ENCODE data around the gene FAM76A. TPM values are rescaled to one million over a fixed set of nuclear protein-coding genes. Genes with fewer than 3 reads are reported as not detected.

FAM76A gene
- total RNA-seq, 2 donors from 2014 or later, result 13.0 to 14.7 TPM

DNA sequence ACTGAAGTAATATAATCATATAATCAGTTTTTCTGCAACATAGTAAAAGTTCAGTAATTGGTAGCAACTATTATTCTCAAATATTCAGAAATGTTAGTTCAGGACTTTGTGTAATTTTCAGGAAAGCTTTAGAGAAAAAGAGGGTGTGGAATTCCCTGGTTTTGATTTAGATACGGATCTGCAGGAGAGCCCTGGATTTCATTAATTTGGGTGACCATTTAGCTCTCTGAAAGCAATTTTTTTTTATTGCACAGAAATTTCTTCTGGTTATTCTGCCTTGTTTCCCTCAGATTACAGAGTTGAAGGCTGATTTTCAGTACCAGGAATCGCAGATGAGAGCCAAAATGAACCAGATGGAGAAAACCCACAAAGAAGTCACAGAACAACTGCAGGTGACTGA lies 33.5 kb downstream of the FAM76A start:
- H3K36me3 Mint-ChIP-seq (ENCODE audit: low read depth), result peaks cover 30% of the 10 kb centered on the region

GRCh38 chr1:27760426-27760825 lies 34.7 kb downstream of the FAM76A start:
- Histone ChIP-seq H3K4me3 (ENCODE audit: low read length) (no peak overlapping the region), H3K9me3 (ENCODE audit: control insufficient read depth, low read length) (no peaks in the 10 kb centered on the region), H3K27me3 (ENCODE audit: control insufficient read depth, insufficient read depth, low read length, poor library complexity, severe bottlenecking) (no peaks in the 10 kb centered on the region), H3K4me1 (ENCODE audit: control insufficient read depth, insufficient read depth, low read length) (no peaks in the 10 kb centered on the region), H3K36me3 (ENCODE audit: control insufficient read depth, insufficient read depth, low read length) (peaks cover 22% of the 10 kb centered on the region), H3K27ac (ENCODE audit: low read depth, low read length) (no peak overlapping the region), H3K9ac (ENCODE audit: extremely low read depth, low read length, poor library complexity, severe bottlenecking) (no peak overlapping the region)
- 90 to 100% methylated on average over 1 to 3 of the region's 3 CpGs for WGBS, 2 experiments (ENCODE audit: insufficient coverage in 1 of 2, insufficient read length in 1 of 2)
- H3K27me3 Mint-ChIP-seq (ENCODE audit: insufficient read depth), result no peaks in the 10 kb centered on the region
- DNase-seq, result no peak
- no peak overlapping the region for H3K27ac Mint-ChIP-seq
- peaks cover 23% of the 10 kb centered on the region for H3K36me3 Mint-ChIP-seq (ENCODE audit: low read depth)
- no peak overlapping the region for H3K4me3 Mint-ChIP-seq
- H3K9me3 Mint-ChIP-seq, result no peaks in the 10 kb centered on the region
- peak; percentile 53 for TF ChIP-seq CTCF (conservative IDR thresholded peaks at IDR 0.05)
- peaks cover 2% of the 10 kb centered on the region for H3K4me1 Mint-ChIP-seq

More for the DNA sequence above, 33.5 kb downstream of the FAM76A start:
- Histone ChIP-seq H3K27me3 (ENCODE audit: control insufficient read depth, insufficient read depth, low read length, poor library complexity, severe bottlenecking) (no peaks in the 10 kb centered on the region), H3K9ac (ENCODE audit: extremely low read depth, low read length, poor library complexity, severe bottlenecking) (no peak overlapping the region), H3K36me3 (ENCODE audit: control insufficient read depth, insufficient read depth, low read length) (peaks cover 33% of the 10 kb centered on the region), H3K27ac (ENCODE audit: low read depth, low read length) (no peak overlapping the region), H3K4me1 (ENCODE audit: control insufficient read depth, insufficient read depth, low read length) (no peaks in the 10 kb centered on the region), H3K9me3 (ENCODE audit: control insufficient read depth, low read length) (no peaks in the 10 kb centered on the region), H3K4me3 (ENCODE audit: low read length) (no peak overlapping the region)
- Mint-ChIP-seq H3K27ac (peak overlapping the region; percentile 8), H3K4me1 (peaks cover 2% of the 10 kb centered on the region), H3K27me3 (ENCODE audit: insufficient read depth) (no peaks in the 10 kb centered on the region), H3K9me3 (no peaks in the 10 kb centered on the region), H3K4me3 (no peak overlapping the region)
- TF ChIP-seq CTCF (conservative IDR thresholded peaks at IDR 0.05), result no peak
- no peak for DNase-seq
- WGBS, 2 experiments (ENCODE audit: insufficient coverage in 1 of 2, insufficient read length in 1 of 2), result 90 to 100% methylated on average over 2 of the region's 2 CpGs

DNA sequence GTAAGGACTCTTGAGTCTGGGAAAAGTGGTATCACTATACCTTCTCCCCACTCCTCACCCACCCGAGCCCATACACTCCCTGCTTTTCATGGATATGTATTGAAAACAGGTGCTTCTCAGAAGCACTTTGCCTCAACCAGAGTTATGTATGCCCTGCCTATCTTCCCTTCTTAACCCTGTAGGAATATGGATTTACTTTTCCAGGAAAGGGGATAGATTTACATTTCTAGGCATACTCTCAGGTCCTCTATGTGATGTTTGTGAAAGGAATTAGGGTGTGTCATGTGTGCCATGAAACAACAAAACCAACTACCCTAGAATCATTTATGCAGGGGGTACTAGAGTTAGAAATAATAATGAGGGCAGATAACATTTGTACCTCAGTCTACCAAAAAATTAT lies 36.3 kb downstream of the FAM76A start:
- Histone ChIP-seq H3K9ac (ENCODE audit: extremely low read depth, low read length, poor library complexity, severe bottlenecking) (no peak overlapping the region), H3K4me1 (ENCODE audit: control insufficient read depth, insufficient read depth, low read length) (no peaks in the 10 kb centered on the region), H3K9me3 (ENCODE audit: control insufficient read depth, low read length) (no peaks in the 10 kb centered on the region), H3K36me3 (ENCODE audit: control insufficient read depth, insufficient read depth, low read length) (peaks cover 10% of the 10 kb centered on the region), H3K27ac (ENCODE audit: low read depth, low read length) (no peak overlapping the region), H3K4me3 (ENCODE audit: low read length) (no peak overlapping the region), H3K27me3 (ENCODE audit: control insufficient read depth, insufficient read depth, low read length, poor library complexity, severe bottlenecking) (no peaks in the 10 kb centered on the region)
- TF ChIP-seq CTCF (conservative IDR thresholded peaks at IDR 0.05), result no peak
- Mint-ChIP-seq H3K4me1 (peaks cover 2% of the 10 kb centered on the region), H3K27ac (no peak overlapping the region), H3K9me3 (no peaks in the 10 kb centered on the region), H3K36me3 (ENCODE audit: low read depth) (peaks cover 12% of the 10 kb centered on the region), H3K4me3 (no peak overlapping the region), H3K27me3 (ENCODE audit: insufficient read depth) (no peaks in the 10 kb centered on the region)
- no peak for DNase-seq
- WGBS, 2 experiments (ENCODE audit: insufficient coverage in 1 of 2, insufficient read length in 1 of 2), result 93% methylated on average over 1 of the region's 1 CpG; no CpG with 5 or more reads in 1 of the 2 experiments
